ENCODE measurements around the gene POLR3B. TPM values are rescaled to one million over a fixed set of nuclear protein-coding genes. Genes with fewer than 3 reads are reported as not detected.

POLR3B gene
- total RNA-seq, 1 experiment from 2014 or later, result 10.7 TPM

DNA sequence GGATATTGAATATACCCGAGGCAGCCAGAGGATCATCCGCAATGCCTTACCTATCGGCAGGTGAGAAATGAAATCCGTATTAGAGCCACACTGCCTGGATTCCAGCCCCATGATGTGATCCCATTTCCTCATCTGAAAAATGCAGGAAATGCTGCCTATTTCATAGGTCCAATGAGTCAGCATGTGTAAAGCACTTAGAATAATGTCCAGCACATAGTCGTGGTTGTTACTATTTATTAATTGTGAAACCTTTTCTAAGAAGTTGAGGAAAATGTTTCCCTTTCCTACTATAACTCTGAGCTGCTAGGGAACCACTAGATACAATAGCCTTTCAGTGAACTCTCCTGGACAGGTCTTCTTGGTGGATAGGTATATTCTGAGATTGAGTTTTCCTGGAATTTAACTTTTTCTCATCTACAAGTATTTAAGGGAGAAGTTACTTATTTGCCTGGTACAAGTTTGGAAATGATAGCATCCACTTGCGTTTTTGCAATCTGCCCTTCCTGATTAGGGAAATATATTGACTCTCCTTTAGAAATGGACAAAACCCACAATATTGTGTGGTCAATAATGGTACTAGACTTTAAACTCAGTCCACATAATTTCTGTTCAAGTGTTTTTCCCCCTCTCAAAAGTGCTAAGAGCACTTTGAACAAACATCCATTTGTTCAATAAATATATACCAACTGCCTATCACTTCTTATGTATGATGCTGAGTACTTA, 12.2 kb downstream of the POLR3B start:
- DNase-seq (ENCODE audit: low read depth, low spot score), result no peak
- BruUV-seq (replicated peaks), result no TSS peak
- no peak overlapping the region for H2AFZ ChIP-seq (ENCODE audit: low read depth, low read length, poor library complexity, severe bottlenecking)

DNA sequence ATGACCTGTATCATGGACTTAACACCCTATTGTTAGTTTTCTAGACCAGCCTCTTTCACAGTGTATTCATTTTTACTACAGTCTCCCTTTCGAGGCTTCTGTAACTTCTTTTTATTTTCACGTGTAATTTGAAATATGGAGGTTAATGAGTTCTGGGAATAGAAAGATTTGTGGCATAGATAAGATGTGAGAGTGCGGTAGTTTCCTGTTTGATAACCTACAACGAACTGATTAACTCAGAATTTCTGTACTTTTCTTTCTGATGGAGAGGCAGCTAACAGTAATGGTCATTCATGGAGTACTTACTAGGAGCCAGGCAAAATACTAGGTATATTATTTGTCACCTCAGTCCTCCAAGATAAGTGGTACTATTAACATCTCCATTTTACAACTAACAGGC, 21.2 kb downstream of the POLR3B start:
- Histone ChIP-seq H3K4me2 (ENCODE audit: low read length) (no peak overlapping the region), H3K4me1 (ENCODE audit: control insufficient read depth in 1 of 2, insufficient read depth in 2 of 2, low read length in 2 of 2) (no peaks in the 10 kb centered on the region), H4K20me1 (ENCODE audit: insufficient read depth) (no peaks in the 10 kb centered on the region), H3K9me3 (ENCODE audit: control insufficient read depth in 1 of 2, insufficient read depth in 1 of 2, low read depth in 1 of 2, low read length in 2 of 2) (no peaks in the 10 kb centered on the region), H3K36me3 (ENCODE audit: control insufficient read depth in 1 of 2, insufficient read depth in 2 of 2, low read length in 2 of 2) (peaks cover 0 to 11% of the 10 kb centered on the region in 2 experiments; a peak in 1 of 4 replicates), H3K9me2 (ENCODE audit: insufficient read depth) (no peaks in the 10 kb centered on the region), H3K79me2 (ENCODE audit: insufficient read depth, low read length) (no peaks in the 10 kb centered on the region), H2AFZ (ENCODE audit: low read depth, low read length, poor library complexity, severe bottlenecking) (no peak overlapping the region), H3K27ac (ENCODE audit: low read depth, low read length) (no peak overlapping the region), H3K4me3 (replicated peaks in 1 of 2; ENCODE audit: low read depth in 1 of 2, low read length in 2 of 2) (no peak overlapping the region), H3K9ac (ENCODE audit: low read length) (no peak overlapping the region), H3K27me3 (ENCODE audit: insufficient read depth, low read length) (no peaks in the 10 kb centered on the region)
- no TSS peak for BruUV-seq (replicated peaks)
- ChIA-PET POLR2A (no interaction called here), RAD21 (ENCODE audit: low non-redundant PET in 1 of 2, low total read pairs in 2 of 2, uncharacterized antibody in 2 of 2, unreplicated experiment in 2 of 2) (no interaction called here), CTCF (no interaction called here)
- no peak for DNase-seq (ENCODE audit: low read depth, low spot score)
- ATAC-seq, result no peak
- intact Hi-C loops (cut with micrococcal nuclease), result no loop called here
- no peak for TF ChIP-seq EZH2 (IDR thresholded peaks at IDR 0.05)
- TF ChIP-seq ZNF274 (IDR thresholded peaks at IDR 0.05; ENCODE audit: low read depth, low read length), result no peak
- TF ChIP-seq ZFX (IDR thresholded peaks at IDR 0.05), result no peak
- no peak for TF ChIP-seq CBX3 (IDR thresholded peaks at IDR 0.05; ENCODE audit: low read depth)
- TF ChIP-seq, protein P1, sequence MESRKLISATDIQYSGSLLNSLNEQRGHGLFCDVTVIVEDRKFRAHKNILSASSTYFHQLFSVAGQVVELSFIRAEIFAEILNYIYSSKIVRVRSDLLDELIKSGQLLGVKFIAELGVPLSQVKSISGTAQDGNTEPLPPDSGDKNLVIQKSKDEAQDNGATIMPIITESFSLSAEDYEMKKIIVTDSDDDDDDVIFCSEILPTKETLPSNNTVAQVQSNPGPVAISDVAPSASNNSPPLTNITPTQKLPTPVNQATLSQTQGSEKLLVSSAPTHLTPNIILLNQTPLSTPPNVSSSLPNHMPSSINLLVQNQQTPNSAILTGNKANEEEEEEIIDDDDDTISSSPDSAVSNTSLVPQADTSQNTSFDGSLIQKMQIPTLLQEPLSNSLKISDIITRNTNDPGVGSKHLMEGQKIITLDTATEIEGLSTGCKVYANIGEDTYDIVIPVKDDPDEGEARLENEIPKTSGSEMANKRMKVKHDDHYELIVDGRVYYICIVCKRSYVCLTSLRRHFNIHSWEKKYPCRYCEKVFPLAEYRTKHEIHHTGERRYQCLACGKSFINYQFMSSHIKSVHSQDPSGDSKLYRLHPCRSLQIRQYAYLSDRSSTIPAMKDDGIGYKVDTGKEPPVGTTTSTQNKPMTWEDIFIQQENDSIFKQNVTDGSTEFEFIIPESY (IDR thresholded peaks at IDR 0.05; ENCODE audit: extremely low read depth, insufficient replicate concordance, low read length), result no peak
- TF ChIP-seq, protein P2, sequence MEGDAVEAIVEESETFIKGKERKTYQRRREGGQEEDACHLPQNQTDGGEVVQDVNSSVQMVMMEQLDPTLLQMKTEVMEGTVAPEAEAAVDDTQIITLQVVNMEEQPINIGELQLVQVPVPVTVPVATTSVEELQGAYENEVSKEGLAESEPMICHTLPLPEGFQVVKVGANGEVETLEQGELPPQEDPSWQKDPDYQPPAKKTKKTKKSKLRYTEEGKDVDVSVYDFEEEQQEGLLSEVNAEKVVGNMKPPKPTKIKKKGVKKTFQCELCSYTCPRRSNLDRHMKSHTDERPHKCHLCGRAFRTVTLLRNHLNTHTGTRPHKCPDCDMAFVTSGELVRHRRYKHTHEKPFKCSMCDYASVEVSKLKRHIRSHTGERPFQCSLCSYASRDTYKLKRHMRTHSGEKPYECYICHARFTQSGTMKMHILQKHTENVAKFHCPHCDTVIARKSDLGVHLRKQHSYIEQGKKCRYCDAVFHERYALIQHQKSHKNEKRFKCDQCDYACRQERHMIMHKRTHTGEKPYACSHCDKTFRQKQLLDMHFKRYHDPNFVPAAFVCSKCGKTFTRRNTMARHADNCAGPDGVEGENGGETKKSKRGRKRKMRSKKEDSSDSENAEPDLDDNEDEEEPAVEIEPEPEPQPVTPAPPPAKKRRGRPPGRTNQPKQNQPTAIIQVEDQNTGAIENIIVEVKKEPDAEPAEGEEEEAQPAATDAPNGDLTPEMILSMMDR (IDR thresholded peaks at IDR 0.05 in 2 of 3, conservative IDR thresholded peaks at IDR 0.05 in 1 of 3; ENCODE audit: borderline replicate concordance in 1 of 3, insufficient read depth in 1 of 3, low read depth in 2 of 3, low read length in 2 of 3), result no peak
- TF ChIP-seq FOSL1 (IDR thresholded peaks at IDR 0.05; ENCODE audit: low read depth), result no peak
- TF ChIP-seq, protein P3, sequence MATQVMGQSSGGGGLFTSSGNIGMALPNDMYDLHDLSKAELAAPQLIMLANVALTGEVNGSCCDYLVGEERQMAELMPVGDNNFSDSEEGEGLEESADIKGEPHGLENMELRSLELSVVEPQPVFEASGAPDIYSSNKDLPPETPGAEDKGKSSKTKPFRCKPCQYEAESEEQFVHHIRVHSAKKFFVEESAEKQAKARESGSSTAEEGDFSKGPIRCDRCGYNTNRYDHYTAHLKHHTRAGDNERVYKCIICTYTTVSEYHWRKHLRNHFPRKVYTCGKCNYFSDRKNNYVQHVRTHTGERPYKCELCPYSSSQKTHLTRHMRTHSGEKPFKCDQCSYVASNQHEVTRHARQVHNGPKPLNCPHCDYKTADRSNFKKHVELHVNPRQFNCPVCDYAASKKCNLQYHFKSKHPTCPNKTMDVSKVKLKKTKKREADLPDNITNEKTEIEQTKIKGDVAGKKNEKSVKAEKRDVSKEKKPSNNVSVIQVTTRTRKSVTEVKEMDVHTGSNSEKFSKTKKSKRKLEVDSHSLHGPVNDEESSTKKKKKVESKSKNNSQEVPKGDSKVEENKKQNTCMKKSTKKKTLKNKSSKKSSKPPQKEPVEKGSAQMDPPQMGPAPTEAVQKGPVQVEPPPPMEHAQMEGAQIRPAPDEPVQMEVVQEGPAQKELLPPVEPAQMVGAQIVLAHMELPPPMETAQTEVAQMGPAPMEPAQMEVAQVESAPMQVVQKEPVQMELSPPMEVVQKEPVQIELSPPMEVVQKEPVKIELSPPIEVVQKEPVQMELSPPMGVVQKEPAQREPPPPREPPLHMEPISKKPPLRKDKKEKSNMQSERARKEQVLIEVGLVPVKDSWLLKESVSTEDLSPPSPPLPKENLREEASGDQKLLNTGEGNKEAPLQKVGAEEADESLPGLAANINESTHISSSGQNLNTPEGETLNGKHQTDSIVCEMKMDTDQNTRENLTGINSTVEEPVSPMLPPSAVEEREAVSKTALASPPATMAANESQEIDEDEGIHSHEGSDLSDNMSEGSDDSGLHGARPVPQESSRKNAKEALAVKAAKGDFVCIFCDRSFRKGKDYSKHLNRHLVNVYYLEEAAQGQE (IDR thresholded peaks at IDR 0.05; ENCODE audit: low read depth), result no peak

More for the DNA sequence above, 12.2 kb downstream of the POLR3B start:
- ATAC-seq, result peak; percentile 50
- POLR2A ChIA-PET, result no interaction called here
- Histone ChIP-seq H3K27ac (ENCODE audit: low read depth, low read length) (no peak overlapping the region; the same call in 1 of the 2 replicates), H3K9me3 (ENCODE audit: control insufficient read depth in 1 of 2, insufficient read depth in 1 of 2, low read depth in 1 of 2, low read length in 2 of 2) (no peaks in the 10 kb centered on the region), H3K79me2 (ENCODE audit: insufficient read depth, low read length) (no peaks in the 10 kb centered on the region; the same call in 1 of the 2 replicates), H4K20me1 (ENCODE audit: insufficient read depth) (no peaks in the 10 kb centered on the region), H3K9me2 (ENCODE audit: insufficient read depth) (no peaks in the 10 kb centered on the region), H3K4me3 (replicated peaks in 1 of 2; ENCODE audit: low read depth in 1 of 2, low read length in 2 of 2) (no peak overlapping the region), H3K4me2 (ENCODE audit: low read length) (peak overlapping the region; percentile 43), H3K36me3 (ENCODE audit: control insufficient read depth in 1 of 2, insufficient read depth in 2 of 2, low read length in 2 of 2) (peaks cover 0 to 11% of the 10 kb centered on the region in 2 experiments; a peak in 2 of 4 replicates), H3K9ac (ENCODE audit: low read length) (peak overlapping the region; percentile 18; the same call in 1 of the 2 replicates), H3K27me3 (ENCODE audit: insufficient read depth, low read length) (no peaks in the 10 kb centered on the region), H3K4me1 (ENCODE audit: control insufficient read depth in 1 of 2, insufficient read depth in 2 of 2, low read length in 2 of 2) (peaks cover 0 to 14% of the 10 kb centered on the region in 2 experiments; a peak in 2 of 4 replicates)
- intact Hi-C loops (cut with micrococcal nuclease), result no loop called here
- TF ChIP-seq EZH2phosphoT487 (IDR thresholded peaks at IDR 0.05; ENCODE audit: borderline replicate concordance) (no peak), SP1 (IDR thresholded peaks at IDR 0.05; ENCODE audit: low read depth) (no peak), CEBPB (IDR thresholded peaks at IDR 0.05; ENCODE audit: low read depth) (0 out of 2 replicates have a peak, but pooled peaks have one; percentile 53), FOSL1 (IDR thresholded peaks at IDR 0.05; ENCODE audit: low read depth) (peak; percentile 34; the same call in 1 of the 2 replicates), POLR2AphosphoS5 (IDR thresholded peaks at IDR 0.05; ENCODE audit: low read depth, low read length) (no peak), ELF1 (IDR thresholded peaks at IDR 0.05; ENCODE audit: borderline replicate concordance, low read depth) (no peak)
- CTCF ChIA-PET, result no interaction called here
- RAD21 ChIA-PET (ENCODE audit: low non-redundant PET in 1 of 2, low total read pairs in 2 of 2, uncharacterized antibody in 2 of 2, unreplicated experiment in 2 of 2), result no interaction called here

Measured in HCT116 (cell line).